Gastroesophageal sphincter (tissue), 3 donors: ENCODE results near the gene CPO.

Source experiments
- CTCF ChIP-seq, 4 experiments: fragments of 200-600 bp in 2 of 4; fragments of 450-650 bp in 2 of 4; sonication (generic) in 1 of 4; IDR thresholded peaks; one replicate each; pipeline ENCODE4 v1.5.1; 2017 to 2019; ENCODE audit warnings: antibody characterized with exemption in 4 of 4, mild to moderate bottlenecking in 2 of 4, moderate library complexity in 2 of 4
- EP300 ChIP-seq: sonication (generic); formaldehyde crosslinking; IDR thresholded peaks from one replicate; pipeline ENCODE4 v1.6.1; 2017; ENCODE audit warnings: antibody characterized with exemption, mild to moderate bottlenecking
- POLR2A ChIP-seq, 2 donors: fragments of 450-650 bp; IDR thresholded peaks; one replicate each; pipeline ENCODE4 v1.6.1; 2017; ENCODE audit warnings: antibody characterized with exemption in 2 of 2, mild to moderate bottlenecking in 2 of 2, moderate library complexity in 1 of 2
- POLR2AphosphoS5 ChIP-seq: sonication (generic); formaldehyde crosslinking; IDR thresholded peaks from one replicate; pipeline ENCODE4 v1.6.1; 2017; ENCODE audit warnings: antibody characterized with exemption

- no peak for TF ChIP-seq CTCF (IDR thresholded peaks at IDR 0.05)
- TF ChIP-seq POLR2A (IDR thresholded peaks at IDR 0.05): no peak
- TF ChIP-seq POLR2AphosphoS5: no peak
- no peak for TF ChIP-seq EP300
Observed at GRCh38 chr2:206939340-206939739, at the start of gene CPO.
